Measurements from ENCODE around the gene PSMB7. TPM values are rescaled to one million over a fixed set of nuclear protein-coding genes. Genes with fewer than 3 reads are reported as not detected.

The PSMB7 gene
- total and polyA plus RNA-seq, 2 donors (not counting 1 experiment from before 2014, with no cell fraction given), result 206 to 290 TPM

GRCh38 chr9:124457887-124458431 lies 42.7 kb upstream of the PSMB7 start:
- peaks cover 7% of the 10 kb centered on the region for H3K27me3 ChIP-seq (ENCODE audit: control insufficient read depth, insufficient read depth, low read length)
- no peaks in the 10 kb centered on the region for H3K36me3 ChIP-seq (ENCODE audit: control insufficient read depth, insufficient read depth, low read length)
- no peak for DNase-seq (ENCODE audit: low read depth in 2 of 2)
- TF ChIP-seq CTCF (conservative IDR thresholded peaks at IDR 0.05 in 1 of 2, IDR thresholded peaks at IDR 0.05 in 1 of 2; ENCODE audit: low read depth in 1 of 2, low read length in 2 of 2) (no peak), EZH2 (IDR thresholded peaks at IDR 0.05; ENCODE audit: low read length, missing control alignments) (no peak)
- H3K4me2 ChIP-seq (ENCODE audit: extremely low read depth, insufficient read depth, low read length), result no peak overlapping the region
- H3K9me3 ChIP-seq (ENCODE audit: control insufficient read depth, insufficient read depth, low read depth, low read length), result no peaks in the 10 kb centered on the region
- H2AFZ ChIP-seq (ENCODE audit: low read length), result no peak overlapping the region
- H4K20me1 ChIP-seq (ENCODE audit: control insufficient read depth, extremely low read depth, insufficient read depth, low read length), result no peaks in the 10 kb centered on the region
- H3K27ac ChIP-seq (ENCODE audit: insufficient read depth, low read length), result no peak overlapping the region
- no peaks in the 10 kb centered on the region for H3K79me2 ChIP-seq (ENCODE audit: control insufficient read depth, insufficient read depth, low read length)
- no peaks in the 10 kb centered on the region for H3K4me1 ChIP-seq (ENCODE audit: control insufficient read depth, extremely low read depth, insufficient read depth, low read length)
- H3K4me3 ChIP-seq (replicated peaks in 1 of 4; ENCODE audit: control extremely low read depth in 1 of 4, insufficient read depth in 1 of 4, low read depth in 3 of 4, low read length in 4 of 4), result no peak overlapping the region
- H3K9ac ChIP-seq (ENCODE audit: insufficient read depth, low read length), result no peak overlapping the region

DNA sequence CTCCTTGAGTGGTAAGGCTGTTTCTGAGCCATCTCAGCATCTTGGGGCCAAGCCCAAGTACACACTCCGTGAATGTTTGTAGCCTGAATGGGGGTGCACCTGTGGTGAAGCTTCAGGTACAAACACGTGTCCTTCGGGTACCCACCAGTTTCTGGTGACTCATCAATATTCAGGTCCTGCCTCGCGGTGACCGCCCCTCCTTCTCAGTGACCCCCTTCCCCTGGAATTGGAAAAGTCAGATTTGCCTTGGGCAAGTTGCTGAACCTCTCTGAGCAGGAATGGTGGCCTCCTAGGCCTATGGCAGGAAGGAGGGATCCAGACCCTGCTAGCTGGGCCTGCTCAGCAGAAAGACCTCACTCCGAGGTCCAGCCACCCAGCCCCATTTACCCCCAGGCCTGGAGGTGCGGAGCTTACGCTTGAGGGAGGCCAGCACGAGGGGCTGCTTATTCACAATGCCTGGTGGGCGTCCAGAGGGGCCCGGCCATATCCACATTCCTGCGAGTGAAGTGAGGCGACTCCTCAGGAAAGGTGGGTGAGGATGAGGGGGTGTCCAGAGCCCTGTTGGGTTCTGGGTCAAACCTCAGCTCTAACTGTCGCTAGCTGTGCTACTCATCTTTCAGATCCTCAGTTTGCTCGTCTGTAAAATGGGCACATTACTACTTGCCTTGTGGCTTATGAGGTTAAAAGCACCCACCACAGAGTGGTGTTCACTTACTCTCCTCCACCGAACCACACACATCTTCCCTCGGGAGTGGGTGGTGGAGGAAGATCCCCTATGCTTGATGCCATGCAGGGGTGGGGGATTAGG lies 42.0 kb upstream of the PSMB7 start:
- H3K9ac ChIP-seq (ENCODE audit: insufficient read depth, low read length), result no peak overlapping the region
- H3K36me3 ChIP-seq (ENCODE audit: control insufficient read depth, insufficient read depth, low read length), result no peaks in the 10 kb centered on the region
- H3K4me2 ChIP-seq (ENCODE audit: extremely low read depth, insufficient read depth, low read length), result no peak overlapping the region
- TF ChIP-seq CTCF (conservative IDR thresholded peaks at IDR 0.05 in 1 of 2, IDR thresholded peaks at IDR 0.05 in 1 of 2; ENCODE audit: low read depth in 1 of 2, low read length in 2 of 2), result no peak
- no peak for TF ChIP-seq EZH2 (IDR thresholded peaks at IDR 0.05; ENCODE audit: low read length, missing control alignments)
- peaks cover 14% of the 10 kb centered on the region for H3K27me3 ChIP-seq (ENCODE audit: control insufficient read depth, insufficient read depth, low read length)
- no peaks in the 10 kb centered on the region for H3K9me3 ChIP-seq (ENCODE audit: control insufficient read depth, insufficient read depth, low read depth, low read length)
- no peak overlapping the region for H3K4me3 ChIP-seq (replicated peaks in 1 of 4; ENCODE audit: control extremely low read depth in 1 of 4, insufficient read depth in 1 of 4, low read depth in 3 of 4, low read length in 4 of 4)
- no peak for DNase-seq (ENCODE audit: low read depth in 2 of 2)
- H3K27ac ChIP-seq (ENCODE audit: insufficient read depth, low read length), result no peak overlapping the region
- no peaks in the 10 kb centered on the region for H3K4me1 ChIP-seq (ENCODE audit: control insufficient read depth, extremely low read depth, insufficient read depth, low read length)
- H3K79me2 ChIP-seq (ENCODE audit: control insufficient read depth, insufficient read depth, low read length), result no peaks in the 10 kb centered on the region
- H4K20me1 ChIP-seq (ENCODE audit: control insufficient read depth, extremely low read depth, insufficient read depth, low read length), result no peaks in the 10 kb centered on the region
- H2AFZ ChIP-seq (ENCODE audit: low read length), result no peak overlapping the region

DNA sequence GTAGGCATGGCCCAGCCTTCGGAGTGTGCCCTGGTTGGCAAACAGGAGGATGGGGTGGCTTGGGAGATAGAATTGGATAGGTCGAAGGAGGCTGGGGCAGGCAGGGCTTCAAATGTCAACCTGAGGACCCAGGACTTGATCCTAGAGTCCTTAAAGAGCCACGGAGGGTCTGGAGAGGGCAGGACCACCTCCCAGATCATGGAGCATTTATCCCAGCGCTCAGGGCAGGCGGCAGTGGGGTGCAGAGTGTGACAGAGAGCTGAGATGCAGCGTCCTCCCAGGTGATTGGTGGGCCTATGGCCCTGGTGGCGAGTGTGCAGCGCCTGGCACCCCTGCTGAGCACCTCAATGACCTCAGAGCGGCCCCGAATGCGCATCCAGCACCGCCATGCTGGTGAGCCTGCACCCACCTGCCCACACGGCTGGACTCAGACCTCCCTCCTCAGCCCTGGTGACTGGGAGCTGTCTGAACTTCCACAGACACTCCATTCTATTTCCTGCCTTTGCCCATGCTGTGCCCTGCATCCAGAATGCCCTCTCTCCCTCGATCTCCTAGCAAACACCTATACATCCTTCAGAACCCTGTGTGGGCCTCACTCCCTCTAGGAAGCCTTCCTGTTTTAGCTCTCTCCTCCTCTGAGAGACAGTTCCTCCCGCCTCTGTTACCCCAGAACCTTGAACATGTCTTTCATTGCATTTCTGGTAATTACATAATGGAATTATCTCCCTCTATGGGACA lies 41.3 kb upstream of the PSMB7 start:
- Histone ChIP-seq H3K27ac (ENCODE audit: insufficient read depth, low read length) (no peak overlapping the region), H3K27me3 (ENCODE audit: control insufficient read depth, insufficient read depth, low read length) (peaks cover 16% of the 10 kb centered on the region), H3K4me2 (ENCODE audit: extremely low read depth, insufficient read depth, low read length) (no peak overlapping the region), H3K4me3 (replicated peaks in 1 of 4; ENCODE audit: control extremely low read depth in 1 of 4, insufficient read depth in 1 of 4, low read depth in 3 of 4, low read length in 4 of 4) (no peak overlapping the region), H3K79me2 (ENCODE audit: control insufficient read depth, insufficient read depth, low read length) (no peaks in the 10 kb centered on the region), H3K9me3 (ENCODE audit: control insufficient read depth, insufficient read depth, low read depth, low read length) (no peaks in the 10 kb centered on the region), H4K20me1 (ENCODE audit: control insufficient read depth, extremely low read depth, insufficient read depth, low read length) (no peaks in the 10 kb centered on the region), H3K36me3 (ENCODE audit: control insufficient read depth, insufficient read depth, low read length) (no peaks in the 10 kb centered on the region), H2AFZ (ENCODE audit: low read length) (no peak overlapping the region), H3K9ac (ENCODE audit: insufficient read depth, low read length) (no peak overlapping the region), H3K4me1 (ENCODE audit: control insufficient read depth, extremely low read depth, insufficient read depth, low read length) (no peaks in the 10 kb centered on the region)
- no peak for DNase-seq (ENCODE audit: low read depth in 2 of 2)
- TF ChIP-seq EZH2 (IDR thresholded peaks at IDR 0.05; ENCODE audit: low read length, missing control alignments), result no peak
- TF ChIP-seq CTCF (conservative IDR thresholded peaks at IDR 0.05 in 1 of 2, IDR thresholded peaks at IDR 0.05 in 1 of 2; ENCODE audit: low read depth in 1 of 2, low read length in 2 of 2), result no peak
